ENCODE data around the gene HOXD4.

GRCh38 chr2:176132205-176133171 lies 18.9 kb upstream of the HOXD4 start:
- TF ChIP-seq ZFP3 (tag by site-specific recombination; IDR thresholded peaks at IDR 0.05; ENCODE audit: low read depth) (no peak), WT1 (tag by site-specific recombination; IDR thresholded peaks at IDR 0.05) (no peak), CTCF (tag by site-specific recombination; IDR thresholded peaks at IDR 0.05) (no peak), ZNF121 (tag by site-specific recombination; IDR thresholded peaks at IDR 0.05) (no peak), PBX3 (CRISPR knock-in tag; IDR thresholded peaks at IDR 0.05) (no peak), BCL11A (tag by site-specific recombination; IDR thresholded peaks at IDR 0.05; ENCODE audit: low read depth) (no peak), ZNF311 (tag by site-specific recombination; IDR thresholded peaks at IDR 0.05; ENCODE audit: borderline replicate concordance) (no peak), YY1 (tag by site-specific recombination; IDR thresholded peaks at IDR 0.05) (no peak)
